ENCODE data around the gene PSME4. TPM values are rescaled to one million over a fixed set of nuclear protein-coding genes. Genes with fewer than 3 reads are reported as not detected.

The PSME4 gene
- total RNA-seq, 6 experiments from 2014 or later: 28.1 to 36.7 (median 29.5) TPM

DNA sequence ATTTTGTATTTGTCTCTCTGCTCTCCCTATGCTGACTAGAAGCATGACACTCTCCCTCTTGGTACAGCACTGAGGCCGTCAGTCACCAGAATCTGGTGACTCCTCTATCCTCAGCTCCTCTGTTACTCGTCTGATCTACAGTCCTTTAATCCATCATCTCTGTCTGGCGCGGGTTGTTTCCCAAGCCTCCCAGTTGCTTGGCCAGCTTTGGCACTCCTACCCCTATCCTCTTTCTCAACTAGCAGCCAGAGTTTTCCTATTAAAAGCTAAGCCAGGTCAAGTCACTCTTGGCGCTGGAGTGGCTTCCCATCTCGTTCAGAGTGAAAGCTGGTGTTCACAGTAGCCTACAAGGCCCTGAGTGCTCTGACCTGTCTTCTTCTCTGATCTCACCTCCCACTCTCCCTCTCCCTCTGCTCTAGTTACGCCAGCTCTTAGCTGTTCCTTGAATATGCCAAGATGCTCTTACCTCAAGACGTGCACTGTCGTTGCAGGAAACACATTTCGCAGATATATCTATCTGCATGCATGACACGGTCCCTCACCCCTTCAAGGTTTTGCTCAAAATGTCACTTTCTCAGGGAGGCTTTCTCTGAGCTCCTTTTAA is 41.8 kb upstream of the PSME4 start:
- H3K27ac ChIP-seq: no peak overlapping the region
- no peaks in the 10 kb centered on the region for H3K9me3 ChIP-seq
- 84% methylated on average over 10 of the region's 11 CpGs for WGBS (ENCODE audit: insufficient coverage, low coverage, low lambda C conversion rate, missing lambda C conversion rate)
- ATAC-seq (no peak), DNase-seq (no peak)
- H3K4me3 ChIP-seq: no peak overlapping the region
- no peaks in the 10 kb centered on the region for H3K4me1 ChIP-seq
- intact Hi-C loops (cut with DNase I): no loop called here
- no peaks in the 10 kb centered on the region for H3K36me3 ChIP-seq
- no peak for TF ChIP-seq POLR2A (IDR thresholded peaks at IDR 0.05)
- no peaks in the 10 kb centered on the region for H3K27me3 ChIP-seq

DNA sequence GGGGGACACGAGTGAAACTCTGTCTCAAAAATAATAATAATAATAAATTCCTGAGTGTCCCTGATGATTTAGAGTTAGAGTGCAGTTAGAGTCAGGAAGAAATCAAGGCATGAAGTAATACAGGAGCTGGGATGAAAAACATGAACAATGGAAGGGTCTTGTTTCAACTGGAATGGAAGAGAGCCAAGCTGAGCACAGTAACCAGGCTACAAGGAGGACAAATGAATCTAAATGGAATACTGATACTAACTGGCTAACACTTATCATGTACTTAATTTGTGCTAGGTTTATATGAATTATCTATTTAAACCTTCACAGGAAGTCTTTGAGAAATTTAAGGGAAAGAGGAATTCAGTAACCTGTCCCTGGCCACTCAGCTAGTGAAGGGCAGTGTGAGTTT is 38.8 kb upstream of the PSME4 start:
- Histone ChIP-seq H3K36me3 (no peaks in the 10 kb centered on the region), H3K27ac (no peak overlapping the region), H3K4me3 (no peak overlapping the region), H3K9me3 (no peaks in the 10 kb centered on the region), H3K4me1 (no peaks in the 10 kb centered on the region), H3K27me3 (no peaks in the 10 kb centered on the region)
- no peak for TF ChIP-seq POLR2A (IDR thresholded peaks at IDR 0.05)
- TF ChIP-seq, protein P1, sequence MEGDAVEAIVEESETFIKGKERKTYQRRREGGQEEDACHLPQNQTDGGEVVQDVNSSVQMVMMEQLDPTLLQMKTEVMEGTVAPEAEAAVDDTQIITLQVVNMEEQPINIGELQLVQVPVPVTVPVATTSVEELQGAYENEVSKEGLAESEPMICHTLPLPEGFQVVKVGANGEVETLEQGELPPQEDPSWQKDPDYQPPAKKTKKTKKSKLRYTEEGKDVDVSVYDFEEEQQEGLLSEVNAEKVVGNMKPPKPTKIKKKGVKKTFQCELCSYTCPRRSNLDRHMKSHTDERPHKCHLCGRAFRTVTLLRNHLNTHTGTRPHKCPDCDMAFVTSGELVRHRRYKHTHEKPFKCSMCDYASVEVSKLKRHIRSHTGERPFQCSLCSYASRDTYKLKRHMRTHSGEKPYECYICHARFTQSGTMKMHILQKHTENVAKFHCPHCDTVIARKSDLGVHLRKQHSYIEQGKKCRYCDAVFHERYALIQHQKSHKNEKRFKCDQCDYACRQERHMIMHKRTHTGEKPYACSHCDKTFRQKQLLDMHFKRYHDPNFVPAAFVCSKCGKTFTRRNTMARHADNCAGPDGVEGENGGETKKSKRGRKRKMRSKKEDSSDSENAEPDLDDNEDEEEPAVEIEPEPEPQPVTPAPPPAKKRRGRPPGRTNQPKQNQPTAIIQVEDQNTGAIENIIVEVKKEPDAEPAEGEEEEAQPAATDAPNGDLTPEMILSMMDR (IDR thresholded peaks at IDR 0.05): no peak
- DNase-seq: no peak
- no peak for ATAC-seq
- 100% methylated on average over 1 of the region's 1 CpG for whole genome bisulfite sequencing (ENCODE audit: insufficient coverage, low coverage, low lambda C conversion rate, missing lambda C conversion rate)
- intact Hi-C loops (cut with DNase I): no loop called here

DNA sequence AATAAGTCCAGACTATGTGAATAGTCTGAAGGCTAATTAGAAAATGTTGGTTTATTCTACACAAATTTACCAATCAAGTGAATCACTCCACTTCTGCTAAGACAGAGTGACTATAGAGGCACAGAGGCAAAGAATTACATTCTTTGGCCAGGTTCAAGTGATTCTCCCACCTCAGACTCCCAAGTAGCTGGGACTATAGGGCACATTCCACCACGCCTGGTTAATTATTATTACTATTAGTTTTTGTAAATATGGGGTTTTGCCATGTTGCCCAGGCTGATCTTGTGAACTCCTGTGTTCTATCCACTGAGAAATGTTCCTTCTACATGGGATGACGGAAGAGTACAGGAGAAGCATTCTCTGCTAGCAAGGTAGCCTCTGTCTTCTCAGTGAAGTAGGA is 37.6 kb upstream of the PSME4 start:
- intact Hi-C loops (cut with DNase I): no loop called here
- WGBS (ENCODE audit: insufficient coverage, low coverage, low lambda C conversion rate, missing lambda C conversion rate): 94% methylated on average over 2 of the region's 2 CpGs
- DNase-seq (no peak), ATAC-seq (no peak)
- Histone ChIP-seq H3K9me3 (no peaks in the 10 kb centered on the region), H3K36me3 (no peaks in the 10 kb centered on the region), H3K27ac (no peak overlapping the region), H3K4me3 (no peak overlapping the region), H3K4me1 (no peaks in the 10 kb centered on the region), H3K27me3 (no peaks in the 10 kb centered on the region)
- TF ChIP-seq, protein P1 (IDR thresholded peaks at IDR 0.05): no peak
- TF ChIP-seq POLR2A (IDR thresholded peaks at IDR 0.05): no peak

DNA sequence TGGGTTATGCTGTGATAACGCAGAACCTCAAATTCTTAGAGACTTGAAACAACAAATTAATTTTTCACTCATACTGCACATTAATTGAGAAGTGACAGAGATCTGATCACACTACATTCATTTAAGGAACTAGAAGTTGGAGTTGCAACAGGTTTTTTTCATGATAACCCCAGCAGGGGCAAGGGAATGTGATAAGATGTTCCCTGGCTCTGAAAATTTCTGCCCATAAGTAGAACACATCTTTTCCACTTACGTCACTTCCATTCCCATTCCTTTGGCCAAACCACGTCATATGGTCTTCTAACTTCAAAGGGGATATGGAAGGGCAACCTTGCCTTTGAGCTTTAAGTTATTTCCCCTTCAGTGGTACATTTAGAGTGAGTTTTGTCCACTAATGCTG is 29.7 kb upstream of the PSME4 start:
- Histone ChIP-seq H3K27ac (no peak overlapping the region), H3K4me1 (no peaks in the 10 kb centered on the region), H3K9me3 (no peaks in the 10 kb centered on the region), H3K36me3 (no peaks in the 10 kb centered on the region), H3K27me3 (no peaks in the 10 kb centered on the region), H3K4me3 (no peak overlapping the region)
- ATAC-seq (no peak), DNase-seq (no peak)
- TF ChIP-seq POLR2A (IDR thresholded peaks at IDR 0.05): no peak
- TF ChIP-seq, protein P1 (IDR thresholded peaks at IDR 0.05): no peak
- intact Hi-C loops (cut with DNase I): no loop called here
- WGBS (ENCODE audit: insufficient coverage, low coverage, low lambda C conversion rate, missing lambda C conversion rate): 83% methylated on average over 3 of the region's 3 CpGs

- Histone ChIP-seq H3K36me3 (no peaks in the 10 kb centered on the region), H3K27me3 (no peaks in the 10 kb centered on the region), H3K4me3 (no peak overlapping the region), H3K4me1 (no peaks in the 10 kb centered on the region), H3K27ac (no peak overlapping the region), H3K9me3 (no peaks in the 10 kb centered on the region)
- DNase-seq: no peak
- peak in 2 of 4 donors; percentile 23 to 44 for ATAC-seq
- intact Hi-C loops (cut with DNase I): no loop called here
- WGBS (ENCODE audit: insufficient coverage, low coverage, low lambda C conversion rate, missing lambda C conversion rate): 29% methylated on average over 1 of the region's 1 CpG
- TF ChIP-seq, protein P1 (IDR thresholded peaks at IDR 0.05): no peak
- no peak for TF ChIP-seq POLR2A (IDR thresholded peaks at IDR 0.05)
Measured at GRCh38 chr2:54000122-54000521, 29.3 kb upstream of the PSME4 start.

Data from right lobe of liver (tissue), 6 donors.